ENCODE results near the gene BCAP31. TPM values are rescaled to one million over a fixed set of nuclear protein-coding genes. Genes with fewer than 3 reads are reported as not detected.
A peak's percentile ranks its signal among the peaks of the same experiment; 100 is the strongest.

BCAP31 gene
- total RNA-seq, 1 experiment from 2014 or later: 138 TPM

DNA sequence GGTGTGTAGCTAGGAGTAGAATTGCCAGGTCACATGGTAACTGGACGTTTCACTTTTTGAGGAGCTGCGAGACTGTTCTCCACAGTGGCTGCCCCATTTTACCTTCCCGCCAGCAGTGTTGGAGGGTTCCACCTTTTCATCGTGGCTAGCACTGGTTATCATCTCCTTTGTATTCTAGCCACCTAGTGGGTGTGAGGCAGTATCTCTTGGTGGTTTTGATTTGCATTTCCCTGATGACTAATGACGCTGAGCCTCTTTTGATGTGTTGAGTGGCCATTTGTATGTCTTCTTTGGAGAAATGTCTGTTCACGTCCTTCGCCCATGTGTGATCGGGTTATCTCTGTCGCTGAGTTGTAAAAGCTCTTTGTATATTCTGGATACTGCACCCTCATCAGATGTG lies 11.1 kb upstream of the BCAP31 start:
- Histone ChIP-seq H3K79me2 (ENCODE audit: insufficient read depth, low read length) (no peaks in the 10 kb centered on the region), H3K18ac (ENCODE audit: insufficient read length, low read depth, low read length) (no peak overlapping the region), H3K27ac (ENCODE audit: insufficient read length, low read depth, low read length) (no peak overlapping the region), H3K14ac (ENCODE audit: insufficient read depth, low read length) (no peak overlapping the region), H3K4ac (ENCODE audit: low read depth, low read length) (no peak overlapping the region), H2AFZ (ENCODE audit: low read length) (no peak overlapping the region), H3T11ph (ENCODE audit: low read length) (no peak overlapping the region), H2BK120ac (ENCODE audit: low read depth, low read length, poor library complexity, severe bottlenecking) (no peak overlapping the region), H3K4me1 (ENCODE audit: insufficient read depth, low read length) (no peaks in the 10 kb centered on the region), H4K5ac (ENCODE audit: insufficient read length, low read depth, low read length) (no peak overlapping the region), H4K91ac (ENCODE audit: insufficient read length, low read depth, low read length) (no peak overlapping the region), H3K9me3 (ENCODE audit: control insufficient read depth, low read depth, low read length) (peaks cover 39% of the 10 kb centered on the region), H4K8ac (replicated peaks; ENCODE audit: insufficient read length, low read depth, low read length) (no peak overlapping the region), H3K9ac (ENCODE audit: extremely low read depth, insufficient read length, low read length) (no peak overlapping the region), H3K23ac (ENCODE audit: insufficient read length, low read depth, low read length) (no peak overlapping the region), H2BK12ac (ENCODE audit: insufficient read length, low read depth, low read length) (no peak overlapping the region), H3K27me3 (ENCODE audit: insufficient read depth, low read length) (no peaks in the 10 kb centered on the region), H3K4me2 (ENCODE audit: insufficient read depth, insufficient read length, low read length) (no peak overlapping the region), H2AK5ac (ENCODE audit: insufficient read length, low read length) (no peak overlapping the region), H3K23me2 (ENCODE audit: insufficient read length, low read depth, low read length, poor library complexity, severe bottlenecking) (no peaks in the 10 kb centered on the region), H3K79me1 (ENCODE audit: insufficient read depth, low read depth, low read length, poor library complexity, severe bottlenecking) (no peaks in the 10 kb centered on the region), H4K20me1 (ENCODE audit: control insufficient read depth, insufficient read depth, insufficient read length) (no peaks in the 10 kb centered on the region), H3K56ac (ENCODE audit: insufficient read length, low read depth, low read length) (no peak overlapping the region), H2BK15ac (ENCODE audit: low read depth, low read length) (no peak overlapping the region), H2BK5ac (ENCODE audit: insufficient read length, low read length) (no peak overlapping the region), H2BK20ac (ENCODE audit: low read depth, low read length, poor library complexity, severe bottlenecking) (no peak overlapping the region)
- no peak for DNase-seq
- Mint-ChIP-seq H3K4me1 (peaks cover 7 to 8% of the 10 kb centered on the region in 2 experiments), H3K4me3 (no peak overlapping the region), H3K36me3 (ENCODE audit: insufficient read depth in 1 of 3, low read depth in 3 of 3) (peaks cover 10 to 42% (median 26%) of the 10 kb centered on the region in 3 experiments), H3K27me3 (ENCODE audit: low read depth) (no peaks in the 10 kb centered on the region; the same call in 1 of the 2 replicates), H3K9me3 (peaks cover 79 to 85% of the 10 kb centered on the region in 2 experiments), H3K27ac (no peak overlapping the region)
- TF ChIP-seq, protein P1, sequence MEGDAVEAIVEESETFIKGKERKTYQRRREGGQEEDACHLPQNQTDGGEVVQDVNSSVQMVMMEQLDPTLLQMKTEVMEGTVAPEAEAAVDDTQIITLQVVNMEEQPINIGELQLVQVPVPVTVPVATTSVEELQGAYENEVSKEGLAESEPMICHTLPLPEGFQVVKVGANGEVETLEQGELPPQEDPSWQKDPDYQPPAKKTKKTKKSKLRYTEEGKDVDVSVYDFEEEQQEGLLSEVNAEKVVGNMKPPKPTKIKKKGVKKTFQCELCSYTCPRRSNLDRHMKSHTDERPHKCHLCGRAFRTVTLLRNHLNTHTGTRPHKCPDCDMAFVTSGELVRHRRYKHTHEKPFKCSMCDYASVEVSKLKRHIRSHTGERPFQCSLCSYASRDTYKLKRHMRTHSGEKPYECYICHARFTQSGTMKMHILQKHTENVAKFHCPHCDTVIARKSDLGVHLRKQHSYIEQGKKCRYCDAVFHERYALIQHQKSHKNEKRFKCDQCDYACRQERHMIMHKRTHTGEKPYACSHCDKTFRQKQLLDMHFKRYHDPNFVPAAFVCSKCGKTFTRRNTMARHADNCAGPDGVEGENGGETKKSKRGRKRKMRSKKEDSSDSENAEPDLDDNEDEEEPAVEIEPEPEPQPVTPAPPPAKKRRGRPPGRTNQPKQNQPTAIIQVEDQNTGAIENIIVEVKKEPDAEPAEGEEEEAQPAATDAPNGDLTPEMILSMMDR (conservative IDR thresholded peaks at IDR 0.05): peak; percentile 35; the same call in 2 of the 3 replicates
- no CpG with 5 or more reads among the region's 9 CpGs for whole genome bisulfite sequencing (ENCODE audit: extremely low coverage, insufficient read length, low lambda C conversion rate)
